Neuronal stem cell (in vitro differentiated cells): ENCODE measurements around the gene NOS1AP.

Experiments
- DNase-seq: peaks from one replicate; pipeline ENCODE4 v3.0.0-alpha.2; 2013; ENCODE audit warnings: low spot score
- H2AFZ ChIP-seq: one replicate; pipeline ENCODE4 v1.6.1; 2013; ENCODE audit warnings: mild to moderate bottlenecking, low read length, inconsistent platforms
- H2AK5ac ChIP-seq: 2 replicates; pipeline ENCODE4 v1.6.1; 2013; ENCODE audit warnings: low read depth, mild to moderate bottlenecking, inconsistent platforms, low read length, moderate library complexity, mixed read lengths
- H2BK120ac ChIP-seq: 2 replicates; pipeline ENCODE4 v1.6.1; 2013; ENCODE audit warnings: low read depth, mild to moderate bottlenecking, inconsistent platforms, low read length, moderate library complexity, mixed read lengths
- H2BK12ac ChIP-seq: one replicate; pipeline ENCODE4 v1.6.1; 2013; ENCODE audit warnings: low read length, inconsistent platforms
- H2BK15ac ChIP-seq: 2 replicates; pipeline ENCODE4 v1.6.1; 2013; ENCODE audit warnings: mild to moderate bottlenecking, low read length, inconsistent platforms, mixed read lengths
- H2BK5ac ChIP-seq: one replicate; pipeline ENCODE4 v1.6.1; 2013; ENCODE audit warnings: inconsistent platforms, mild to moderate bottlenecking, low read length, moderate library complexity
- H3K14ac ChIP-seq: one replicate; pipeline ENCODE4 v1.6.1; 2013; ENCODE audit warnings: low read length, inconsistent platforms
- H3K18ac ChIP-seq: 2 replicates; pipeline ENCODE4 v1.6.1; 2013; ENCODE audit warnings: low read length, inconsistent platforms
- H3K23ac ChIP-seq: 2 replicates; pipeline ENCODE4 v1.6.1; 2013; ENCODE audit warnings: low read depth, mild to moderate bottlenecking, mixed read lengths, low read length, inconsistent platforms; ENCODE audit not compliant: poor library complexity
- H3K27ac ChIP-seq: replicated peaks from 3 replicates; pipeline ENCODE4 v1.5.1; 2013; ENCODE audit warnings: low read length, inconsistent platforms
- H3K27me3 ChIP-seq, 3 experiments: 2 replicates each; pipeline ENCODE4 v1.6.1; 2013; ENCODE audit warnings: low read length in 3 of 3, mild to moderate bottlenecking in 2 of 3, inconsistent platforms in 1 of 3, low read depth in 1 of 3, mixed read lengths in 1 of 3, moderate library complexity in 1 of 3; ENCODE audit not compliant: control insufficient read depth in 3 of 3, insufficient read depth in 3 of 3
- H3K36me3 ChIP-seq, 2 donors: replicated peaks in 1 of 2; 2 replicates each; pipeline ENCODE4 v1.6.1; 2013; ENCODE audit warnings: low read length in 2 of 2; ENCODE audit not compliant: control insufficient read depth in 2 of 2, insufficient read depth in 2 of 2
- H3K4ac ChIP-seq: 2 replicates; pipeline ENCODE4 v1.6.1; 2013; ENCODE audit warnings: inconsistent platforms, mild to moderate bottlenecking, low read length, moderate library complexity
- H3K4me1 ChIP-seq, 2 donors: 1 replicate in 1 of 2; 2 replicates in 1 of 2; pipeline ENCODE4 v1.6.1; 2013; ENCODE audit warnings: low read length in 2 of 2, low read depth in 1 of 2; ENCODE audit not compliant: control insufficient read depth in 2 of 2, insufficient read depth in 1 of 2
- H3K4me2 ChIP-seq: one replicate; pipeline ENCODE4 v1.6.1; 2013; ENCODE audit warnings: mild to moderate bottlenecking, low read length, inconsistent platforms; ENCODE audit not compliant: insufficient read depth, poor library complexity, severe bottlenecking
- H3K4me3 ChIP-seq, 2 donors: 2 replicates each; pipeline ENCODE4 v1.5.1; 2013; ENCODE audit warnings: low read length in 2 of 2, mild to moderate bottlenecking in 2 of 2, inconsistent platforms in 1 of 2, moderate library complexity in 1 of 2
- H3K79me1 ChIP-seq: one replicate; pipeline ENCODE4 v1.6.1; 2013; ENCODE audit warnings: low read depth, mild to moderate bottlenecking, inconsistent platforms, low read length, moderate library complexity
- H3K9ac ChIP-seq: one replicate; pipeline ENCODE4 v1.6.1; 2013; ENCODE audit warnings: mild to moderate bottlenecking, low read depth, low read length, inconsistent platforms; ENCODE audit not compliant: poor library complexity
- H3K9me3 ChIP-seq, 2 donors: replicated peaks in 1 of 2; 2 replicates each; pipeline versions ENCODE3 to v1.6.1; 2013; ENCODE audit warnings: low read length in 2 of 2, mild to moderate bottlenecking in 2 of 2, inconsistent platforms in 1 of 2, low read depth in 1 of 2, mixed read lengths in 1 of 2, moderate library complexity in 1 of 2; ENCODE audit not compliant: control insufficient read depth in 2 of 2, insufficient read depth in 1 of 2
- H4K8ac ChIP-seq: one replicate; pipeline ENCODE4 v1.6.1; 2013; ENCODE audit warnings: low read depth, mild to moderate bottlenecking, inconsistent platforms, low read length, moderate library complexity
- H4K91ac ChIP-seq: one replicate; pipeline ENCODE4 v1.6.1; 2013; ENCODE audit warnings: low read length, low read depth, mild to moderate bottlenecking, inconsistent platforms; ENCODE audit not compliant: poor library complexity
- WGBS, 2 donors: extraction: QIAGEN DNeasy Blood & Tissue Kit; methylation state at CpG; one replicate each; pipeline ENCODE4 v1.1.7; 2013; ENCODE audit warnings: missing lambda C conversion rate in 2 of 2, mixed read lengths in 1 of 2; ENCODE audit not compliant: insufficient read length in 2 of 2, insufficient replicate concordance in 1 of 2; ENCODE audit errors: extremely low coverage in 2 of 2; 5-methylcytosine and 5-hydroxymethylcytosine counted together

NOS1AP gene

DNA sequence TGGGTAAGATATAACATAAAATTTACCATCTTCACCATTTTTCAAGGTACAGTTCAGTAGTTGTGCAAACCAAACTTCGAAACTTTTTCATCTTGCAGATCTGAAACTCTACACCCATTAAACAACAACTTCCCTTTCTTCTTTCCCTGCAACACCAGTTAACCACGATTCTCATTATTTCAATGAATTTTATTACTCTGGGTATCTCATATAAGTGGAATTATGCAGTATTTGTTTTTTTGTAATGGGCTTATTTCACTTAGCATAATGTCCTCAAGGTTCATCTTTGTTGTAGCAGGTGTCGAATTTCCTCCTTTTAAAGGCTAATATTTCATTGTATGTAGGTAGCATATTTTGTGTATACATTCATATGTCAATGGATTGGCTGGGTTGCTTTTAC lies 161.0 kb downstream of the NOS1AP start:
- H3K9ac ChIP-seq = no peak overlapping the region
- H3K27ac ChIP-seq = no peak overlapping the region
- H2AK5ac ChIP-seq = no peak overlapping the region
- no peak overlapping the region for H3K18ac ChIP-seq
- WGBS, 2 donors = no CpG with 5 or more reads among the region's 3 CpGs
- H3K4ac ChIP-seq = no peak overlapping the region
- H3K4me1 ChIP-seq = peaks cover 12 to 15% of the 10 kb centered on the region in 2 donors
- H3K36me3 ChIP-seq = no peaks in the 10 kb centered on the region
- H3K14ac ChIP-seq = no peak overlapping the region
- no peaks in the 10 kb centered on the region for H3K79me1 ChIP-seq
- H2BK5ac ChIP-seq = no peak overlapping the region
- H4K8ac ChIP-seq = no peak overlapping the region
- H2AFZ ChIP-seq = no peak overlapping the region
- H3K27me3 ChIP-seq = no peaks in the 10 kb centered on the region
- no peak overlapping the region for H2BK15ac ChIP-seq
- H4K91ac ChIP-seq = no peak overlapping the region
- no peak overlapping the region for H3K23ac ChIP-seq
- no peak overlapping the region for H3K4me3 ChIP-seq
- no peak for DNase-seq
- H3K9me3 ChIP-seq = no peaks in the 10 kb centered on the region
- H2BK120ac ChIP-seq = no peak overlapping the region
- no peak overlapping the region for H3K4me2 ChIP-seq
- H2BK12ac ChIP-seq = no peak overlapping the region

DNA sequence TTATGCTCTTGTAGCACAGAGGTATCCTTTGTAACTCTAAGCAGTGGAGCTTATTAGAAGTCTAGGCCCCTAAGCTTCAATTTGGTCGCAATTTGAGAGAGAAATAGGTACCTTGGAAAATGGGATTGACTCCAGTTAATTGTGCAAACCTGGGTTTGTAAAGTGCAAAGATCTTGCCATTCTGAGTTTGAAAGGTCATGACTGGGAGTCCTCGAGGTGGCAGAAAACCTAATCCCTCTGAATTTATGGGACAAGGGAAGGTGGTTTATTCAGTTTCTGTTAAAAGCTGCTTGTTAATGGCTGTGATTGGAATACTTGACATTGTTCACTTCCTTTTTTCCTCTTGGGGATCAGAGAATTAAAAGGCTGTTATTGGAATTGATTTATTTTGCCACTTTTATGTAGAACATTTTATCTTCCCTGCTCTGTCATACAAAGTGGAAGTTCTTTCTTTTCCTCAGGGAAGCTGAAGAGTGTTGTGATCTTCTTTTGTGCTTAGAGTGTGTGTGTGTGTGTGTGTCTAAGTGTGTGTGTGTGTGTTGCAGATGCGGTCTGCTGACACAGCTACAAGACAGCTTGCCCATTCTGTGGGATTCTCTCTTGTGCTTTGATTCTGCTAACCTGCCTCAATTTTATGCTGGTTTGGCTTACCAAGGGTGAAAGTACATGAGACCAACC lies 162.7 kb downstream of the NOS1AP start:
- no CpG with 5 or more reads among the region's 3 CpGs for WGBS, 2 donors
- no peaks in the 10 kb centered on the region for H3K36me3 ChIP-seq
- H3K23ac ChIP-seq = no peak overlapping the region
- no peak overlapping the region for H4K91ac ChIP-seq
- no peak overlapping the region for H2AK5ac ChIP-seq
- no peak overlapping the region for H3K4me2 ChIP-seq
- no peak overlapping the region for H4K8ac ChIP-seq
- no peak overlapping the region for H2BK15ac ChIP-seq
- H3K4me3 ChIP-seq = no peak overlapping the region
- no peak overlapping the region for H3K9ac ChIP-seq
- DNase-seq = no peak
- no peak overlapping the region for H3K4ac ChIP-seq
- H3K27me3 ChIP-seq = no peaks in the 10 kb centered on the region
- no peak overlapping the region for H3K18ac ChIP-seq
- H3K9me3 ChIP-seq = no peaks in the 10 kb centered on the region
- no peak overlapping the region for H2BK12ac ChIP-seq
- H3K14ac ChIP-seq = no peak overlapping the region
- H2BK120ac ChIP-seq = no peak overlapping the region
- no peak overlapping the region for H2AFZ ChIP-seq
- H3K27ac ChIP-seq = no peak overlapping the region
- no peaks in the 10 kb centered on the region for H3K79me1 ChIP-seq
- H3K4me1 ChIP-seq = peaks cover 12 to 15% of the 10 kb centered on the region in 2 donors
- H2BK5ac ChIP-seq = no peak overlapping the region

- no peaks in the 10 kb centered on the region for H3K36me3 ChIP-seq
- H3K9ac ChIP-seq = no peak overlapping the region
- H2AFZ ChIP-seq = no peak overlapping the region
- peaks cover 10 to 15% of the 10 kb centered on the region in 2 donors for H3K4me1 ChIP-seq
- H3K4me3 ChIP-seq = no peak overlapping the region
- WGBS, 2 donors = no CpG with 5 or more reads among the region's 1 CpG
- no peak overlapping the region for H3K14ac ChIP-seq
- H3K23ac ChIP-seq = no peak overlapping the region
- no peak overlapping the region for H2AK5ac ChIP-seq
- no peak overlapping the region for H2BK5ac ChIP-seq
- no peak overlapping the region for H3K4me2 ChIP-seq
- no peak overlapping the region for H2BK120ac ChIP-seq
- H3K9me3 ChIP-seq = no peaks in the 10 kb centered on the region
- H4K8ac ChIP-seq = no peak overlapping the region
- no peak overlapping the region for H3K27ac ChIP-seq
- no peak overlapping the region for H3K4ac ChIP-seq
- no peak overlapping the region for H2BK12ac ChIP-seq
- H2BK15ac ChIP-seq = no peak overlapping the region
- DNase-seq = no peak
- H3K79me1 ChIP-seq = no peaks in the 10 kb centered on the region
- H3K18ac ChIP-seq = no peak overlapping the region
- no peaks in the 10 kb centered on the region for H3K27me3 ChIP-seq
- no peak overlapping the region for H4K91ac ChIP-seq
Measured at GRCh38 chr1:162233066-162233465, 163.6 kb downstream of the NOS1AP start.

DNA sequence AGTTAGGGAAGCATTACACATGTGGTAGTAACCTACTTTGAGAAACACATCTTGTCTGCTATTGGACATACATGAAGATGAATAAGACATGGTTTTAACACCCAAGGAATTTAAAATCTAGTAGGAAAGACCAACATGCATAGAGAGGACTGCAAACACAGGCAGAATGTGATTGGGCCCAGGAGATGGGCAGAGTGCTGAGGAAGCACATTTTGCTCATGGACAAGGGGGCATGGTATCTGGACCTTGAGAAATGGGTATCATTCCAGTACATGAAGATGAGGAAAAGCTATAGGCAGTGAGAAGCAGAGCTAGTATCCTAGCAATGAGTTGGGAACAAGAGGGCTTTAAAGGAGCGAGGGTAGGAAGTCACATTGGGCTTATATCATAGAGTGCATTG lies 164.4 kb downstream of the NOS1AP start:
- H3K18ac ChIP-seq = no peak overlapping the region
- no peaks in the 10 kb centered on the region for H3K79me1 ChIP-seq
- no peak overlapping the region for H2AFZ ChIP-seq
- no peak overlapping the region for H3K9ac ChIP-seq
- no peak overlapping the region for H3K4ac ChIP-seq
- H3K36me3 ChIP-seq = no peaks in the 10 kb centered on the region
- no peak overlapping the region for H4K8ac ChIP-seq
- WGBS, 2 donors = no CpG with 5 or more reads among the region's 1 CpG
- H2BK5ac ChIP-seq = no peak overlapping the region
- no peak overlapping the region for H3K23ac ChIP-seq
- no peak overlapping the region for H3K27ac ChIP-seq
- peaks cover 10 to 15% of the 10 kb centered on the region in 2 donors for H3K4me1 ChIP-seq
- H2AK5ac ChIP-seq = no peak overlapping the region
- H4K91ac ChIP-seq = no peak overlapping the region
- H3K27me3 ChIP-seq = no peaks in the 10 kb centered on the region
- H2BK120ac ChIP-seq = no peak overlapping the region
- no peak overlapping the region for H3K4me2 ChIP-seq
- no peak overlapping the region for H2BK12ac ChIP-seq
- DNase-seq = no peak
- no peak overlapping the region for H3K4me3 ChIP-seq
- H3K9me3 ChIP-seq = no peaks in the 10 kb centered on the region
- H3K14ac ChIP-seq = no peak overlapping the region
- no peak overlapping the region for H2BK15ac ChIP-seq
